PC-9 (cell line): ENCODE data around the gene ZNF212. TPM values are rescaled to one million over a fixed set of nuclear protein-coding genes. Genes with fewer than 3 reads are reported as not detected.

ENCODE experiments used
- BruUV-seq: library from RNA; stranded (reverse); fragments of 400-500 nt; replicated peaks from 2 replicates; lab custom pipeline; 2021; lab: Mats Ljungman, UMichigan
- CTCF ChIA-PET: fragments of 300-600 bp; sonication (Branson Sonifier 250); formaldehyde crosslinking; loops from one replicate; lab custom pipeline; 2022; ENCODE audit warnings: antibody characterized with exemption; lab: Charles Lee
- POLR2A ChIA-PET: fragments of 300-600 bp; sonication (Branson Sonifier 250); formaldehyde crosslinking; loops from one replicate; lab custom pipeline; 2022; ENCODE audit warnings: antibody characterized with exemption; ENCODE audit not compliant: unreplicated experiment; lab: Charles Lee
- DNase-seq, 2 experiments: peaks; one replicate each; pipeline versions ENCODE4 v3.0.0 to v3.0.0-alpha.2; 2015 to 2022; ENCODE audit warnings: mixed read lengths in 1 of 2
- H2AFZ ChIP-seq: fragments of 200-600 bp; sonication (generic); 2 replicates; pipeline ENCODE4 v1.8.1; 2017; ENCODE audit warnings: antibody characterized with exemption
- H3F3A ChIP-seq: fragments of 200-600 bp; sonication (generic); 2 replicates; pipeline ENCODE4 v1.8.1; 2017; ENCODE audit warnings: antibody characterized with exemption, mild to moderate bottlenecking, low read depth; ENCODE audit not compliant: insufficient read depth
- H3K27ac ChIP-seq: fragments of 200-600 bp; sonication (generic); 2 replicates; pipeline ENCODE4 v1.6.1; 2016; ENCODE audit warnings: mixed run types
- H3K27me3 ChIP-seq: fragments of 200-600 bp; sonication (generic); 2 replicates; pipeline ENCODE4 v1.6.1; 2016; ENCODE audit warnings: low read depth, mixed run types; ENCODE audit not compliant: insufficient read depth
- H3K36me3 ChIP-seq: fragments of 200-600 bp; sonication (generic); 2 replicates; pipeline ENCODE4 v1.6.1; 2016; ENCODE audit warnings: low read depth, mixed run types
- H3K4me1 ChIP-seq: fragments of 200-600 bp; sonication (generic); replicated peaks from 2 replicates; pipeline ENCODE4 v1.6.1; 2016; ENCODE audit warnings: mixed run types; ENCODE audit not compliant: insufficient read depth
- H3K4me2 ChIP-seq: fragments of 200-600 bp; sonication (generic); 2 replicates; pipeline ENCODE4 v1.6.1; 2017; ENCODE audit warnings: mixed run types
- H3K4me3 ChIP-seq: fragments of 200-600 bp; sonication (generic); 2 replicates; pipeline ENCODE4 v1.6.1; 2016; ENCODE audit warnings: mixed run types
- H3K79me2 ChIP-seq: fragments of 200-600 bp; sonication (generic); 2 replicates; pipeline ENCODE4 v1.6.1; 2017; ENCODE audit warnings: low read depth, mixed run types
- H3K9me2 ChIP-seq: fragments of 200-600 bp; sonication (generic); 2 replicates; pipeline ENCODE4 v1.8.1; 2017; ENCODE audit warnings: mild to moderate bottlenecking; ENCODE audit not compliant: insufficient read depth
- H3K9me3 ChIP-seq: fragments of 200-600 bp; sonication (generic); 2 replicates; pipeline ENCODE4 v1.8.1; 2016; ENCODE audit warnings: low read depth; ENCODE audit not compliant: insufficient read depth
- H4K20me1 ChIP-seq: fragments of 200-600 bp; sonication (generic); 2 replicates; pipeline ENCODE4 v1.8.1; 2017; ENCODE audit not compliant: insufficient read depth
- CTCF ChIP-seq: fragments of 200-600 bp; sonication (generic); conservative IDR thresholded peaks from 2 replicates; pipeline ENCODE4 v1.6.1; 2017; ENCODE audit warnings: mixed run types, antibody characterized with exemption, mild to moderate bottlenecking, moderate library complexity
- EZH2 ChIP-seq: fragments of 200-600 bp; sonication (generic); IDR thresholded peaks from 2 replicates; pipeline ENCODE4 v1.8.0; 2017; ENCODE audit warnings: antibody characterized with exemption, low read depth
- intact Hi-C: fragments of 100-400 bp; cut with micrococcal nuclease; formaldehyde crosslinking; loops from one replicate; pipeline ENCODE4 v1.10.0; 2022; ENCODE audit not compliant: unreplicated experiment
- total RNA-seq: library from RNA; stranded (reverse); gene quantifications from 2 replicates; pipeline ENCODE4 v1.2.3, GENCODE V29; 2021

ZNF212 gene
- total RNA-seq, 1 experiment from 2014 or later: 16.9 TPM

GRCh38 chr7:149293338-149293737, 53.9 kb downstream of the ZNF212 start:
- H3K79me2 ChIP-seq: no peaks in the 10 kb centered on the region
- H3K27ac ChIP-seq: no peak overlapping the region
- ChIA-PET CTCF (no interaction called here), POLR2A (no interaction called here)
- no peaks in the 10 kb centered on the region for H3K9me3 ChIP-seq
- H2AFZ ChIP-seq: no peak overlapping the region
- H3K4me2 ChIP-seq: no peak overlapping the region
- H3K36me3 ChIP-seq: no peaks in the 10 kb centered on the region
- no peaks in the 10 kb centered on the region for H4K20me1 ChIP-seq
- H3K27me3 ChIP-seq: no peaks in the 10 kb centered on the region
- H3K4me1 ChIP-seq: no peaks in the 10 kb centered on the region
- DNase-seq: no peak
- intact Hi-C loops: no loop called here
- no peaks in the 10 kb centered on the region for H3F3A ChIP-seq
- no TSS peak for BruUV-seq
- TF ChIP-seq CTCF (no peak), EZH2 (no peak)
- H3K4me3 ChIP-seq: no peak overlapping the region
- H3K9me2 ChIP-seq: no peaks in the 10 kb centered on the region

- ChIA-PET CTCF (no interaction called here), POLR2A (no interaction called here)
- no peak overlapping the region for H3K27ac ChIP-seq
- no peak overlapping the region for H3K4me2 ChIP-seq
- intact Hi-C loops: no loop called here
- DNase-seq: no peak
- no peaks in the 10 kb centered on the region for H3K9me3 ChIP-seq
- TF ChIP-seq EZH2: no peak
- TF ChIP-seq CTCF: no peak
- H3K27me3 ChIP-seq: no peaks in the 10 kb centered on the region
- H3K4me3 ChIP-seq: no peak overlapping the region
- no peaks in the 10 kb centered on the region for H3K9me2 ChIP-seq
- no peaks in the 10 kb centered on the region for H3K36me3 ChIP-seq
- H3K4me1 ChIP-seq: no peaks in the 10 kb centered on the region
- no peaks in the 10 kb centered on the region for H4K20me1 ChIP-seq
- H2AFZ ChIP-seq: no peak overlapping the region
- no TSS peak for BruUV-seq
- no peaks in the 10 kb centered on the region for H3F3A ChIP-seq
- no peaks in the 10 kb centered on the region for H3K79me2 ChIP-seq
These were observed 54.6 kb downstream of the ZNF212 start for GRCh38 chr7:149293946-149294633.

GRCh38 chr7:149294634-149295480, 55.4 kb downstream of the ZNF212 start:
- H3K27ac ChIP-seq: no peak overlapping the region
- no peak overlapping the region for H3K4me2 ChIP-seq
- ChIA-PET CTCF (no interaction called here), POLR2A (no interaction called here)
- no peaks in the 10 kb centered on the region for H3K4me1 ChIP-seq
- BruUV-seq: no TSS peak
- no peaks in the 10 kb centered on the region for H3K79me2 ChIP-seq
- no peaks in the 10 kb centered on the region for H3K9me3 ChIP-seq
- H3K36me3 ChIP-seq: no peaks in the 10 kb centered on the region
- no peak overlapping the region for H2AFZ ChIP-seq
- TF ChIP-seq CTCF: no peak
- no peak for TF ChIP-seq EZH2
- H4K20me1 ChIP-seq: no peaks in the 10 kb centered on the region
- intact Hi-C loops: no loop called here
- no peak for DNase-seq
- no peaks in the 10 kb centered on the region for H3K9me2 ChIP-seq
- H3K27me3 ChIP-seq: no peaks in the 10 kb centered on the region
- H3K4me3 ChIP-seq: no peak overlapping the region
- H3F3A ChIP-seq: no peaks in the 10 kb centered on the region
